Stimulated activated memory B cell treated with anti-CD40 and anti-IgM and Interleukin-4, amounts not matched to agents 10 μg/mL and 1 μg/mL and 100 μg/mL, for 72 hours (primary cell): ENCODE data around the gene PAIP1.
"Not testable (repeated sequence)": the region's sequence is repeated elsewhere in the genome, so short reads cannot be mapped to it uniquely, and the experiment has no call there.

ENCODE experiments used
- ATAC-seq: fragments of 150-1000 bp; cut with Tn5 transposase; 2 replicates; pipeline ENCODE4 v1.10.0; 2021
- H3K27ac Mint-ChIP-seq: one replicate; pipeline ENCODE4 v1.8.0; 2022; ENCODE audit warnings: mild to moderate bottlenecking, mixed read lengths
- H3K27me3 Mint-ChIP-seq: one replicate; pipeline ENCODE4 v1.8.0; 2022; ENCODE audit warnings: mixed read lengths
- H3K36me3 Mint-ChIP-seq: one replicate; pipeline ENCODE4 v1.8.0; 2022; ENCODE audit warnings: mixed read lengths
- H3K4me1 Mint-ChIP-seq: one replicate; pipeline ENCODE4 v1.8.0; 2022; ENCODE audit warnings: mixed read lengths
- H3K4me3 Mint-ChIP-seq: one replicate; pipeline ENCODE4 v1.8.0; 2022; ENCODE audit warnings: mild to moderate bottlenecking, moderate library complexity, mixed read lengths
- H3K9me3 Mint-ChIP-seq: one replicate; pipeline ENCODE4 v1.8.0; 2022; ENCODE audit warnings: mixed read lengths

The PAIP1 gene

DNA sequence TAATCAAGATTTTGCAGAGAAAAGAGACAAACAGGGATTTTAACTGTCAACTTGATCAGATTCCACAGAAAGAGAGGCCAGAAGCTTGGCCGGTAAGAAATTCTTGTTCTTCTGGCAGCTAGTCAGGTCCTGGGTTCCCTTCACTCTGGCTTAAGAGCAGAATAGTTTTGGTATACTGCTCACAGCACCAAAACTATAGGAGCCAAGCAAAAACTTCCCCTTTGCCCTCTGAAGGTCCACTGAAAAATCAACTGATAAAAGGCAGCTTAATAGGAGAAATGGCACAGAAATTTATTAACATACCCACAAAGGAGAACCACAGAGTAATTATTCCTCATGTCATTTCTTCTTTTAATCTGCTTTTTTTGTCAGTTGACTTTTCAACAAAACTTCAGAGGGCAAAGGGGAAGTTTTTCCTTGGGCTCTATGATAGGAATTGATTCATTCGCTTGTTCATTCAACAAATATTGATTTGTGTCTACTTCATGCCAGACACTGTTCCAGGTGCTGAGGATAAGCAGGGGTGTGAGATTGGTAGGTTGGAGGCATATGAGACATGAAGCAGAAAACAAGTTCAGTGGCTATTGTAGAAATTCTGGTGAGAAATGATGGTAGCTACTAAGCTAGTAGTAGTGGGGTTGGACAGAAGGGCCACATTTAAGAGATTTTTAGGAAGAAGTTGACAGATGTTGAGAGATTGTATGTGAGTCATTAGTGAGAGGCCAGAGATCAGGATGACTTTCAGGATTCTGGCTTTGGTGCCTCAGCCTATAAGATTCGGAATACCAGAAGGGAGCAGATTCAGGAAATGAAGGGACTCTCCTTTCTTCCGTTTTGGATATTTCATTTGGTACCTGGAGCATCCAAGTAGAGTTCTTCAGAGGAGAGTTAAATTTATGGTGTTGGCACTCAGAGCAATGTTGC lies 25.5 kb upstream of the PAIP1 start:
- ATAC-seq: no peak
- no peaks in the 10 kb centered on the region for H3K4me1 Mint-ChIP-seq
- no peaks in the 10 kb centered on the region for H3K27me3 Mint-ChIP-seq
- H3K9me3 Mint-ChIP-seq: no peaks in the 10 kb centered on the region
- peaks cover 27% of the 10 kb centered on the region for H3K36me3 Mint-ChIP-seq
- H3K27ac Mint-ChIP-seq: no peak overlapping the region
- H3K4me3 Mint-ChIP-seq: no peak overlapping the region

DNA sequence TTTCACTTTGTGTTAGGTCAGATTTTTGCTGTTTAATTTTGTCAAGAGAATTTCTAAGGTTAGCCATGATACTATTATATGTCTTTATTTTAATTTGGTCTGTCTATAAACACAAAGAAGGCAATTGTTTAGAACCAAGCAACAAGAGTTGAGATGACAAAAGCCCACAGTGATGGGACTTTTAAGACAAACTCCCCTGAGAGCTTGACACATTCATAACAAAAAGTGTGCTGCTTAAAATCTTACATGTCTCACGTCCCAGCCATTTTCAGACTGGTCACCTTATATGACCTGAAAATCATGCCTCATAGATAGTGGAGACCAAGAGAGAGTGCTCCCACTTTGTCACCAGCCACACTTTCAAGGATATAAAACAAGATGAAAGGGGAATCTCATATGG lies 24.5 kb upstream of the PAIP1 start:
- H3K27me3 Mint-ChIP-seq: no peaks in the 10 kb centered on the region
- H3K27ac Mint-ChIP-seq: no peak overlapping the region
- H3K36me3 Mint-ChIP-seq: peaks cover 30% of the 10 kb centered on the region
- no peaks in the 10 kb centered on the region for H3K9me3 Mint-ChIP-seq
- no peaks in the 10 kb centered on the region for H3K4me1 Mint-ChIP-seq
- ATAC-seq: no peak
- no peak overlapping the region for H3K4me3 Mint-ChIP-seq

DNA sequence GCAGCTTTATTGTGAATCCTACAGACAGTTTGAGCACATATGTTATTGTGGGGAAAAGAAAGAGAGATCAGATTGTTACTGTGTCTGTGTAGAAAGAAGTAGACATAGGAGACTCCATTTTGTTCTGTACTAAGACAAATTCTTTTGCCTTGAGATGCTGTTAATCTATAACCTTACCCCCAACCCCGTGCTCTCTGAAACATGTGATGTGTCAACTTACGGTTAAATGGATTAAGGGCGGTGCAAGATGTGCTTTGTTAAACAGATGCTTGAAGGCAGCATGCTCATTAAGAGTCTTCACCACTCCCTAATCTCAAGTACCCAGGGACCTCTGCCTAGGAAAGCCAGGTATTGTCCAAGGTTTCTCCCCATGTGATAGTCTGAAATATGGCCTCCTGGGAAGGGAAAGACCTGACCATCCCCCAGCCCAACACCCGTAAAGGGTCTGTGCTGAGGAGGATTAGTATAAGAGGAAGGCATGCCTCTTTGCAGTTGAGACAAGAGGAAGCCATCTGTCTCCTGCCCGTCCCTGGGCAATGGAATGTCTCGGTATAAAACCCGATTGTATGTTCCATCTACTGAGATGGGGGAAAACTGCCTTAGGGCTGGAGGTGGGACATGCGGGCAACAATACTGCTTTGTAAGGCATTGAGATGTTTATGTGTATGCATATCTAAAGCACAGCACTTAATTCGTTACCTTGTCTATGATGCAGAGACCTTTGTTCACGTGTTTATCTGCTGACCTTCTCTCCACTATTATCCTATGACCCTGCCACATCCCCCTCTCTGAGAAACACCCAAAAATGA lies 23.7 kb upstream of the PAIP1 start:
- H3K27ac Mint-ChIP-seq, H3K27me3 Mint-ChIP-seq, H3K4me1 Mint-ChIP-seq, ATAC-seq, H3K9me3 Mint-ChIP-seq, H3K4me3 Mint-ChIP-seq: not testable (repeated sequence)
- peaks cover 36% of the 10 kb centered on the region for H3K36me3 Mint-ChIP-seq

DNA sequence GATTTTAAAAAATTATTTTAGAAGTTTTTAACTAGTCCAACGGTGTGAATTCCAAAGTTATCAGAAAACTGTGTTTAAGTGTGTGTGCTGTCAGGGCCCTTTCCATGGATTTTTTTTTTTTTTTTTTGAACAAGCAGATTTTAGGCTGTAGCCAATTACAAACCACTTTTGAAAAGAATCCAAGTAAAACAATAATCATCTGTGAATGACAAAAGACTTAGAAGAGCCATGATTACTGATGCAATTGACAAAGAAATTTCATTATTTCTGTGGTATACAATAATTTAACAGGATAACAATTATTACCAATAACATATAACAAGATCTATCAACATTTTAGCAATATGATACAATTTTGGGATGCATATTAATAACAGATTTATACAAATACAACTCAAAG lies 16.2 kb upstream of the PAIP1 start:
- H3K27me3 Mint-ChIP-seq: no peaks in the 10 kb centered on the region
- H3K27ac Mint-ChIP-seq: no peak overlapping the region
- no peak for ATAC-seq
- H3K9me3 Mint-ChIP-seq: no peaks in the 10 kb centered on the region
- H3K4me1 Mint-ChIP-seq: no peaks in the 10 kb centered on the region
- no peak overlapping the region for H3K4me3 Mint-ChIP-seq
- peaks cover 18% of the 10 kb centered on the region for H3K36me3 Mint-ChIP-seq

DNA sequence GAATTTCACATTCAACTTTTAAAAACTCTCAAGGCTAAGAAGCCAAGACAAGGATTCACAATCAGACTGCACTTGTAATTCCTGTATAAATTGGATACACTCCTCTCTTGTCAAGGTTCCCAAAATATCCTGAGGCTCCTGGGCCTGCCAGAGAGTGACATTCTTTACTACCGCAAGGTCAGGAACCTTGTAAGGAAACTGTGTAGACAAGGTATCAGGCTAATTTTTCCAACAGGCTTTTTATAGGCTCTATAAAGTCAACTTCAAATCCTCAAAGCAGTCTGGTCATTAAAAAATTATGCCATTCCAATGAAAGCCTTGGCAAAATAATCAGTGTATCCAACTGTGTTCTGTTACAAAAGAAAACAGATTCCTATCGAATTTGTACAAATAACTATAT lies 15.5 kb upstream of the PAIP1 start:
- Mint-ChIP-seq H3K36me3 (peaks cover 18% of the 10 kb centered on the region), H3K4me3 (no peak overlapping the region), H3K9me3 (no peaks in the 10 kb centered on the region), H3K4me1 (no peaks in the 10 kb centered on the region), H3K27ac (no peak overlapping the region), H3K27me3 (no peaks in the 10 kb centered on the region)
- no peak for ATAC-seq

DNA sequence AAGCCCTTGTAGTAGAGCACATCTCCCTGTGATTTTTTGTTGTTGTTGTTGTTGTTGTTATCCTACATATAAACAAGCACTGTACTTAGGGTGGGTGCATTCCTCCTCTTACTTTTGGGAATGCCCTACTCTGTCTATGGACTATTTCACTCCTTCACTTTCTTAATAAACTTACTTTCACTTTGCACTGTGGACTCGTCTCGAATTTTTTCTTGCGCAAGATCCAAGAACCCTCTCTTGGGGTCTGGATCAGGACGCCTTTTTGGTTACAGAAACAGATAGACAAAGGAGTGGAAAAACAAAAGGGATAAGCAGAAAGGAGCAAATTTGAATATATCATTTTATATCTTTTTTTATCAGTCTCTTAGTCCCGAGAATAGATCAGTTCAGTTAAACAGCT lies 14.4 kb upstream of the PAIP1 start:
- Mint-ChIP-seq H3K9me3 (no peaks in the 10 kb centered on the region), H3K36me3 (peaks cover 14% of the 10 kb centered on the region), H3K4me3 (no peak overlapping the region), H3K27me3 (no peaks in the 10 kb centered on the region), H3K4me1 (no peaks in the 10 kb centered on the region), H3K27ac (no peak overlapping the region)
- ATAC-seq: no peak

DNA sequence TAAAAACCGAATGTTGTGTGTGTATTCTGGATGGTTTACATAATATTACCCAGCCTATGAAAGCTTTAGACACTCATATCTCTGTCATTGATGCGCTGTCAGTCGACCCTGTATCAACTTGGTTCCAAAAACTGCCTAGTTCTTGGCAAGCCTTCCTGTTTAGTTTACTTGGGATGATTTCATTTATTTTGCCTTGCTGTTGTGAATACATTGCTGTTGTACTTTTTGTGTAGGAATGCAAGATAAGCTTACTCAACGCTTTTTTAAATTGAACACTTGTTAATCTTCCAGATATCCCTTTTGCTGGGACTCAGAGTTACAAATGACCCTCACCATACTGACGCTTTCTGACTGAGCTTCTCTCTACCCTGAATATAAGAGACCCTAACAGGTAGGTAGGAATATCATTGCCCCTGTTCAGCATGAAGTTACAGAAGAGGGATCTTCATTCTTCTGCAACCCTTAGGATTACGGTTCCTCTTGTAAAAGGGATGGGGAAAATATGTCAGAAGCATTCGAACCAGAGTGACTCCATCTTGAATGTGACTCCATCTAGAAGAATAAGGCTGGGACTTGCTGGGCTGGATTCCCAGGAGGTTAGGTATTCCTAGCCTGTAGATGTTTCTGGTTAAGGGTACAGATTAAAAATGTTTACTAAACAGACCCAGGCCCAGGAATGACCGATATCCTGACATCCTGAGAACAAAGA lies 13.7 kb upstream of the PAIP1 start:
- no peaks in the 10 kb centered on the region for H3K4me1 Mint-ChIP-seq
- no peaks in the 10 kb centered on the region for H3K9me3 Mint-ChIP-seq

DNA sequence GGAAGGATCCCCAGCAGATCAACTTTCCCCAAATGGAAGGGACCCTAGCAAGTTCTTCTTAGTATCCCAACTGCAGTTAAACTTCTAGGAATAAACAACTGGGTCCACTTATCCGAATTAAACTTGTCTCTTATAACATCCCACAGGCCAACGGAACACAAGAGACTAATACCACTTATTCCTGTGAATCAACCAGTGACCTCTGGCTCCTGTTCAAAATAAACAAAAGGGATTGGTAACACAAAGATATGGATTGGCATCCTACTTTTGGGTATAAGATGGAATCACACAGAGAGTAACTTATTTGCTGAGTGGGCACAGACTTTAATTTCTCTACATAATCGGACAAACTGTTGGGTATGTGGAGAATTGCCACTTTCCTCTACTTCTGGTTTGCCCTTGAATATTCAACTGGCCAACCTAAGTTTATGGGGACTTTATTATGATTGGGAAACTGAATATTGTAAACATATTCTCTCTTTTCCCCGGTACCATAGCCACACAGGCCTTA lies 12.4 kb upstream of the PAIP1 start:
- Mint-ChIP-seq H3K27ac (no peak overlapping the region), H3K4me3 (no peak overlapping the region), H3K4me1 (no peaks in the 10 kb centered on the region), H3K27me3 (no peaks in the 10 kb centered on the region), H3K36me3 (no peaks in the 10 kb centered on the region), H3K9me3 (no peaks in the 10 kb centered on the region)
- ATAC-seq: no peak

More for the DNA sequence above, 13.7 kb upstream of the PAIP1 start:
- Mint-ChIP-seq H3K27ac (no peak overlapping the region), H3K36me3 (peaks cover 10% of the 10 kb centered on the region), H3K27me3 (no peaks in the 10 kb centered on the region), H3K4me3 (no peak overlapping the region)
- no peak for ATAC-seq

DNA sequence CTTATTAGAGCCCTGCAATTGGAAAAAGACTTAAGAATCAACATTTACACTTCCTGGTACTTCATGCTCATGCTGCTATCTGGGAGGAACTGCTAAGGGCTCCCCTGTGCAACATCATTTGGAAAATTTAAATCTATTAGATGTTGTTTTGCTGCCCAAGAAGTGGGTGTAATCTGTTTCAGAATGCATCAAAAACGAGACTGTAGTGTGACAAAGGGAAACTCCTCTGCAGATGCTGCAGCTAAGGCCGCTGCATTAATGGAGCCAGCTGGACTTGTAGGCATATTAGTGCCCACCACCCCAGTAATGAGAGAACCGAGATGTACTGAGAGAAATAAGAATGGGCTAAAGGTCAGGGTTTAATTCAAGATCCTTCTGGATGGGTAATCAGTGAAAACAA lies 11.1 kb upstream of the PAIP1 start:
- Mint-ChIP-seq H3K27ac (no peak overlapping the region), H3K9me3 (no peaks in the 10 kb centered on the region)
- peak; percentile 39 for ATAC-seq

DNA sequence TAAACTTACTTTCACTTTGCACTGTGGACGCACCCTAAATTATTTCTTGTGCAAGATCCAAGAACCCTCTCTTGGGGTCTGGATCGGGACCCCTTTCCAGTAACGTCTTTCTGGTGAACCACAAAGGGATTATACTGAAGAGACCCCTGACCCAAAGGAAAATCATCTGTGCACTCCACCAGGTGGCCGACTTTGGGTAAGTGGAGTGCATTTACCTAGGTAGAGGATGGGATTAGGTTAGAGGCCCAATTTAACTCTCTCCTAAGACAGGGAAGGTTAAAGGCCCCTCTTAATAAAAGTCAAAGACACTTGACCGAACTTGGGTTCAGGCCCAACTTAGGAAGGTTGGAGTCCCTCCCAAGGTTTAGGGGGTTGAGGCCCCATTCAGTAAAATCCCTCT lies 8.2 kb upstream of the PAIP1 start:
- Mint-ChIP-seq H3K4me3 (no peak overlapping the region), H3K27me3 (peaks cover 8% of the 10 kb centered on the region), H3K27ac (no peak overlapping the region), H3K4me1 (no peaks in the 10 kb centered on the region), H3K36me3 (no peaks in the 10 kb centered on the region), H3K9me3 (no peaks in the 10 kb centered on the region)
- ATAC-seq: no peak

More for the DNA sequence above, 11.1 kb upstream of the PAIP1 start:
- no peaks in the 10 kb centered on the region for H3K36me3 Mint-ChIP-seq
- H3K4me3 Mint-ChIP-seq: no peak overlapping the region
- no peaks in the 10 kb centered on the region for H3K4me1 Mint-ChIP-seq
- peaks cover 3% of the 10 kb centered on the region for H3K27me3 Mint-ChIP-seq

DNA sequence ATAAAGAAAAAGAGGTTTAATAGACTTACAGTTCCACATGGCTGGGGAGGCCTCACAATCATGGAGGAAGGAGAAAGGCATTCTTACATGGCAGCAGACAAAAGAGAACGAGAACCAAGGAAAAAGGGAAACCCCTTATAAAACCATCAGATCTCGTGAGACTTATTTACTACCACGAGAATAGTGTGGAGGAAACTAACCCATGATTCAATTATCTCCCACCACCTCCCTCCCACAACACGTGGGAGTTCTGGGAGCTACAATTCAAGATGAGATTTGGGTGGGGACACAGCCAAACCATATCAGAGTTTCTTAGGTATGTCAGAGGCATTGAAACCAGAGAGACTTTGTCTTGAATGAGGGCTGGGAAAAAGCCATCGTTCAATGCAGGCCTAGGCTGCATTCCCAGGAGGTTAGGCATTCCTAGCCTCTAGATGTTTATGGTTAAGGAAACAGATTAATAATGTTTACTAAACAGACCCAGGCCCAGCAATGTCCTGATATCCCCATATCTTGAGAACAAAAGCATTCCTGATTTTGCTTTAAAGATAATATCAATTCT lies 7.5 kb upstream of the PAIP1 start:
- Mint-ChIP-seq H3K27me3 (peaks cover 8% of the 10 kb centered on the region), H3K27ac (no peak overlapping the region), H3K9me3 (no peaks in the 10 kb centered on the region), H3K4me3 (no peak overlapping the region), H3K36me3 (no peaks in the 10 kb centered on the region), H3K4me1 (peaks cover under 1% of the 10 kb centered on the region)
- no peak for ATAC-seq

DNA sequence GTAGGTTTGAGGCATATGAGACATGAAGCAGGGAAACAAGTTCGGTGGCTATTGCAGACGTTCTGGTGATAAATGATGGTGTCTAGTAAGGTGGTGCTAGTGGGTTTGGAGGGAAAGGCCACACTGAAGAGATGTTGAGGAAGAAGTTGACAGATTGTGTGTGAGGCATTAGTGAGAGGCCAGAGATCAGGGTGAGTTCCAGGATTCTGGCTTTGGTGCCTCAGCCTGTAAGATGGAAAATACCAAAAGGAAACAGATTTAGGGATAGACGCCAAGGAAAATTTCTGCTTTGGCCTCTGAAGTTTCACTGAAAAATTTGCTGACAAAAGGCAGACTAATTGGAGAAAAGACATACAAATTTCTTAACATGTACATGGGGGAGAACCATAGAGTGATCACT lies 6.4 kb upstream of the PAIP1 start:
- ATAC-seq: no peak
- peaks cover 6% of the 10 kb centered on the region for H3K4me1 Mint-ChIP-seq
- H3K9me3 Mint-ChIP-seq: no peaks in the 10 kb centered on the region
- no peaks in the 10 kb centered on the region for H3K36me3 Mint-ChIP-seq
- peaks cover 8% of the 10 kb centered on the region for H3K27me3 Mint-ChIP-seq
- H3K27ac Mint-ChIP-seq: no peak overlapping the region
- no peak overlapping the region for H3K4me3 Mint-ChIP-seq

DNA sequence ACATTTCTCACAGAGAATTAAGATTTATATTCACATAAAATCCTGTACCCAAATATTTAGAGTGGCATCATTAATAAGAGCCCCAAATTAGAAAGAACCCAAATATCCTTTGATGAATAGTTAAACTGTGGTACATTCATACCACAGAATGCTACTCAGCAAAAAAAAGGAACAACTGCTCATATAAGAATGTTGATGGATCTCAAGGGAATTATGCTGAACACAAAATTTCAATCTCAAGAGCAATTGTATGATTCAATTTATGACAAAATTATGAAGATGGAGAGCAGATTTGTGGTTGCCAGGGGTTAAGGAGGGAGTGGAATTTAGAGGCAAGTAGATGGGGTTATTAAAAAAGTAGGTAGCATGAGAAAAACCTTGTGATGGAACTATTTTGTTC lies 4.5 kb upstream of the PAIP1 start:
- Mint-ChIP-seq H3K4me3 (no peak overlapping the region), H3K27me3 (peaks cover 8% of the 10 kb centered on the region), H3K4me1 (peaks cover 15% of the 10 kb centered on the region), H3K36me3 (no peaks in the 10 kb centered on the region), H3K9me3 (no peaks in the 10 kb centered on the region), H3K27ac (no peak overlapping the region)
- ATAC-seq: no peak

DNA sequence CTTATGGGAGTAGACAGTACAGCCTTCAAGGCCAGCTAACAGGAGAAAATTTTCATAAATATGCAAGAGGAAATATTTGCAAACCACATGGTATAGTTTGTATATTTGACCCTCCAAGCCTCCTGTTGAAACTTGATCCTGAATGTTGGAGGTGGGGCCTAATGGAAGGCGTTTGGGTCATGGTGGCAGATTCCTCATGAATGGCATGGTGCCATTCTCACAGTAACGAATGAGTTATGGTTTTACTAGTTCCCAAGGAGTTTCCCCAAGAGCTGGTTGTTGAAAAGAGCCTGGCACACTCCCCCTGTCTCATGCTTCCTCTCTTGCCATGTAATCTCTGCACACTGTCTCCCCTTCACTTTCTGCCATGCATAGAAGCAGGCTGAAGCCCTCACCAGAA lies 3.3 kb upstream of the PAIP1 start:
- peaks cover 15% of the 10 kb centered on the region for H3K4me1 Mint-ChIP-seq
- H3K36me3 Mint-ChIP-seq: no peaks in the 10 kb centered on the region
- H3K4me3 Mint-ChIP-seq: no peak overlapping the region
- H3K9me3 Mint-ChIP-seq: no peaks in the 10 kb centered on the region
- ATAC-seq: no peak
- no peak overlapping the region for H3K27ac Mint-ChIP-seq
- H3K27me3 Mint-ChIP-seq: peaks cover 8% of the 10 kb centered on the region

DNA sequence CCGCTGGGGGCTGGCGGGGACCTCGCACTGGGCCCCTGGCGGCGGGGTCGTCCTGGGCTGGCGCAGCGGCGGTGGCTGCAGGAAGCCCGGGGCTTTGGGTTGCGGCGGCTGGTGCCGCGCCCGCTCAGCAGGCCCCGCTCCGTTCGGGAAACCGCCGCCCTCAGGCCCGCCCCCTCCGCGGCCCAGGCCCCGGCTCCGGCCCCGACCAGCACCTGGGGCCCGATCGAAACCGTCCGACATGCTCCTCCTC lies 345 bp downstream of the PAIP1 start:
- not testable (repeated sequence) for H3K9me3 Mint-ChIP-seq, H3K36me3 Mint-ChIP-seq, H3K27me3 Mint-ChIP-seq
- Mint-ChIP-seq H3K27ac (peak overlapping the region; percentile 95), H3K4me3 (peak overlapping the region; percentile 89), H3K4me1 (peaks cover 15% of the 10 kb centered on the region)
- ATAC-seq: peak; percentile 95
